ENCODE results near the gene GFOD1. TPM values are rescaled to one million over a fixed set of nuclear protein-coding genes. Genes with fewer than 3 reads are reported as not detected.
"Not testable (repeated sequence)": the region's sequence is repeated elsewhere in the genome, so short reads cannot be mapped to it uniquely, and the experiment has no call there.

Gene GFOD1
- total RNA-seq, 2 donors from 2014 or later = 10.0 to 12.2 TPM

GRCh38 chr6:13331516-13332348 is 155.7 kb downstream of the GFOD1 start:
- peak overlapping the region; percentile 34 to 56 for H3K27ac ChIP-seq
- H3K9me3 ChIP-seq = no peaks in the 10 kb centered on the region
- DNase-seq (ENCODE audit: low spot score) = peak; percentile 12
- H3K27me3 ChIP-seq (replicated peaks; ENCODE audit: insufficient read depth) = no peaks in the 10 kb centered on the region
- intact Hi-C loops (cut with DNase I) = no loop called here
- no peaks in the 10 kb centered on the region for H3K4me1 ChIP-seq (replicated peaks)
- no peaks in the 10 kb centered on the region for H3K36me3 ChIP-seq
- H3K4me3 ChIP-seq = no peak overlapping the region
- TF ChIP-seq POLR2A (IDR thresholded peaks at IDR 0.05) = no peak
- peak; percentile 57 to 80 (median 72) for TF ChIP-seq CTCF (IDR thresholded peaks at IDR 0.05)
- 38% methylated on average over 13 of the region's 13 CpGs for WGBS

GRCh38 chr6:13328875-13329183 is 158.6 kb downstream of the GFOD1 start:
- Histone ChIP-seq H3K27me3 (replicated peaks; ENCODE audit: insufficient read depth) (no peaks in the 10 kb centered on the region), H3K27ac (peak overlapping the region; percentile 89 to 90), H3K9me3 (no peaks in the 10 kb centered on the region), H3K4me1 (replicated peaks) (no peaks in the 10 kb centered on the region), H3K4me3 (peak overlapping the region; percentile 74), H3K36me3 (no peaks in the 10 kb centered on the region)
- 2% methylated on average over 2 of the region's 2 CpGs for WGBS
- no peak for TF ChIP-seq POLR2A (IDR thresholded peaks at IDR 0.05)
- no peak for TF ChIP-seq POLR2AphosphoS5 (IDR thresholded peaks at IDR 0.05)
- no peak for TF ChIP-seq CTCF (IDR thresholded peaks at IDR 0.05)
- DNase-seq (ENCODE audit: low spot score) = no peak
- intact Hi-C loops (cut with DNase I) = loop anchor here (2.0 to 5.0 kb wide), 2 partner anchors 137 to 418 kb away; no protein-coding TSS in a partner anchor

- no peaks in the 10 kb centered on the region for H3K9me3 ChIP-seq
- peak within 1 kb of the TSS; percentile 89 to 90 for H3K27ac ChIP-seq
- no peaks in the 10 kb centered on the region for H3K4me1 ChIP-seq (replicated peaks)
- H3K27me3 ChIP-seq (replicated peaks; ENCODE audit: insufficient read depth) = no peaks in the 10 kb centered on the region
- no peaks in the 10 kb centered on the region for H3K36me3 ChIP-seq
- intact Hi-C loops (cut with DNase I) = loop anchor here (2.0 to 5.0 kb wide), 2 partner anchors 136 to 417 kb away; no protein-coding TSS in a partner anchor
- H3K4me3 ChIP-seq = peak within 1 kb of the TSS; percentile 74
- under 1% methylated on average over 63 of the region's 63 CpGs for WGBS
- TF ChIP-seq CTCF (IDR thresholded peaks at IDR 0.05) (peak in 2 of 4 experiments; percentile 28), POLR2A (IDR thresholded peaks at IDR 0.05) (peak; percentile 88), POLR2AphosphoS5 (IDR thresholded peaks at IDR 0.05) (peak; percentile 86)
- DNase-seq (ENCODE audit: low spot score) = peak; percentile 89
Observed at GRCh38 chr6:13328076-13328874, 159.1 kb downstream of the GFOD1 start, which contains the start of gene TBC1D7. Gene TBC1D7, minus strand, starts transcription at chr6:13328537. Its CDS starts 1,639 bp downstream, at chr6:13326898.

GRCh38 chr6:13327691-13328075 is 159.7 kb downstream of the GFOD1 start:
- Histone ChIP-seq H3K27me3 (replicated peaks; ENCODE audit: insufficient read depth) (no peaks in the 10 kb centered on the region), H3K36me3 (no peaks in the 10 kb centered on the region), H3K9me3 (no peaks in the 10 kb centered on the region), H3K4me3 (peak overlapping the region; percentile 74), H3K4me1 (replicated peaks) (no peaks in the 10 kb centered on the region), H3K27ac (peak overlapping the region; percentile 89 to 90)
- DNase-seq (ENCODE audit: low spot score) = no peak
- TF ChIP-seq POLR2AphosphoS5 (IDR thresholded peaks at IDR 0.05) = no peak
- no peak for TF ChIP-seq POLR2A (IDR thresholded peaks at IDR 0.05)
- TF ChIP-seq CTCF (IDR thresholded peaks at IDR 0.05) = no peak
- WGBS = under 1% methylated on average over 10 of the region's 10 CpGs
- intact Hi-C loops (cut with DNase I) = loop anchor here (2.0 to 5.0 kb wide), 2 partner anchors 135 to 417 kb away; no protein-coding TSS in a partner anchor

- H3K4me3 ChIP-seq; H3K36me3 ChIP-seq; DNase-seq (ENCODE audit: low spot score); H3K9me3 ChIP-seq; H3K4me1 ChIP-seq (replicated peaks); H3K27me3 ChIP-seq (replicated peaks; ENCODE audit: insufficient read depth): not testable (repeated sequence)
- H3K27ac ChIP-seq = peak overlapping the region in 1 of 2 donors; percentile 44
- intact Hi-C loops (cut with DNase I) = loop anchor here (5.0 kb wide), 1 partner anchor 134 kb away; no protein-coding TSS in a partner anchor
- WGBS = 68% methylated on average over 3 of the region's 3 CpGs
Observed at GRCh38 chr6:13326031-13326586, 161.3 kb downstream of the GFOD1 start.
